NCI-H526 treated with DMSO at 0.1 percent for 48 hours (cell line): ENCODE data around the gene GTF2A1.
A peak's percentile ranks its signal among the peaks of the same experiment; 100 is the strongest.

ENCODE experiments used
- DNase-seq: peaks from one replicate; lab custom pipeline; 2025; lab: John Stamatoyannopoulos, UW

GTF2A1 gene

GRCh38 chr14:81177225-81177624 is 43.5 kb downstream of the GTF2A1 start:
- DNase-seq = peak; percentile 46

DNA sequence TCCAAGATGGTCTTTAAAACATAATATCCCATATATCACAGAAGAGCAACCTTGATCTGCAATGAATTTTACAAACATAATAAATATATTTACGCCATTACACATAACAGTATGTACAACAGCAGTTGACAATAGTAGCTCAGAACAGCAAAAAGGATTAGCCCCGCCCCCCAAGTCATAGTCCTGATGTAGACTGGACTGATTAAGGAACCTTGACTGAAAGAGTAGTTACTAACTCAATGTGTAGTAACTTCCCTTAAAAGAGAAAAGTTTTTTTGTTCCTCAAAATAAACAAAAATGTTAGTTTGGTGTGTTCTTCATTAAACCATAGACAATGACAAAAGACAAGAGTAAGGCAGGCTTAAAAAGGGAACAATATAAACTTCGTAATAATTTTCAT is 44.5 kb downstream of the GTF2A1 start:
- no peak for DNase-seq

- DNase-seq = no peak
These were observed 47.9 kb downstream of the GTF2A1 start for GRCh38 chr14:81172881-81173280.

- DNase-seq = no peak
These were observed 48.4 kb downstream of the GTF2A1 start for GRCh38 chr14:81172353-81172752.

DNA sequence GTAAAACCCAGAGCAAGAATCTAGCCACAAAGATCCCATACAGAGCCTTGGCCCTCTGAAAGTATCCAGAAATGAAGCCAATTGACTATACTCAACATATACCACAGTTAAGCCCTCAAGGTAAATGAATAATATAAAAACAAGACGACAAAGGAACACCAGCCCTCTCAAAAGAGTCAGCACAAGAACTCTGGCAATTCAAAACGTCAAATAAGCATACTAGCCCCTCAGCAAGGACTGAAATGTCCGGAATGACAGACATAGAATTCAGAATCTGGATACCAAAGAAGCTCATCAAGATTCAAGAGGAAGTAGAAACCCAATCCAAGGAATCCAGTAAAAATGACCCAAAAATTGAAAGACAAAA is 49.9 kb downstream of the GTF2A1 start:
- DNase-seq = no peak

DNA sequence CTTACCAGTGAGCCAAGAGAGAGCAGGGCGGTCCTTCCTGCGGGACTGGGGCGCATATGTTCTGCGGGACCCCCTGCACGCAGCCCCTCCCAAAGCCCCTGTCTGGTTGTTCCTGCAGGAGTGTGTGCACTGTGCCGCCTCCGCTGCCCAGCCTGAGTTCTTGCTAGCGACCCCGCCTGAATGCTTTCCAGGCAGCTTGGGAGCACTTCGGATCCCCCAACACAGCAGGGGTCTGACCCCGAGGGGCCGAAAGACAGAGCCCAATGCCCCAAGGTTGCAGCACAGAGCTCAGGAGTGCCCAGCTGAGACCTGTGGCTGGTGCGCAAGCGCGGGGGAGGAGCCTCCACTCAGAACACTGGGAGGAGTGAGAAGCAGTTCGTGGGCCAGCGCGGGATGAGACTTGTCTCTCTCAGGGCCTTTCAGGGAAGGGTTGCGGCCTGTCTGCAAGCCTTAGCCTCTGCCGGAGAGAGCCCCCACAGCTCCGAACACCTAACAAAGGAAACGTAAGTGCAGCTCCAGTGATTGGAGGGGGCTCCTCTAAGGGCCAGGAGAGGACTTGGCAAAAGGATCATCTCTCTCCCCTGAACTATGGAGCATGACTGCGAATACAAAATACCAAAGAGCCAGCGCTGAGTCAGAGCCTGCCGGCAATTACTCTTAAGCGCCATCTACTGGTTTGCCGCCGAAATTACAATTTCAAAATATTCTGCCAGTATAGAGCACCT is 50.5 kb downstream of the GTF2A1 start:
- peak; percentile 84 for DNase-seq

DNA sequence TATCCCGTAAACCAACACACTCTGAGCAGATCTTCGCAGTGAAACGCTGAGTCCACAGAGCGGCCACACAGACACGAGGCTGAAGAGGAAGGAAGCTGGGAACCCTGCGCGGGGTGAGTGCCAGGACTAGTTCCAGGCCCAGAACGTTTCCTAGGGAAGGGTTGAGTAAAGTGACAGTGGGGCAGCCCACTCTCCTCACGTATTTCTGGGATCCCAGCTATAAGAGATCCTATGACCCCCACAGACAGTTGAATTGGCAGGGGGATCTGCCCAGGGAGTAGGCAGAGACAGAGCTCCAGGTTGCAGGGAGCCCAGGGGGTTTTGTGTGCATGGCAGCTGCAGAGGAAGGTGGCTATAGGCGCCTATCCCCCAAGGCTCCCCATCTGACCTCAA is 51.1 kb downstream of the GTF2A1 start:
- DNase-seq = no peak

DNA sequence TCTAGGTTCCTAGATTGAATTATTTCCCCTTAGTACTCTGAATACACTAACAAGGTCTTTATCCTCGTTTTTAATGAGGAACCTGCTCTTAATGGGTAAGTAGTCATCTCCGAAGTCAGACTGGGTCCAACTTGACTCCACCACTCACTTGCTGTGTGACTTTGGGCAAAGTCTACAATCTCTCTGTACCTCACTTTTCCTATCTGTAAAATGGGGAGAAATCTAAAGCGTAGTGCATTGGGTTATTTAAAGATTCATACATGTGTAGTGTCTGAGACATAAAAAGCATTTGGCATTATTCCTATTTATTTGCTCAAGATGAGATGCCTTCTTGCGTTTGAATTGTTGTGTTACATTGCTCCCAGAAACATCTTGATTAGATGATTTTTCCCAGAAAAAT is 51.5 kb downstream of the GTF2A1 start:
- no peak for DNase-seq

DNA sequence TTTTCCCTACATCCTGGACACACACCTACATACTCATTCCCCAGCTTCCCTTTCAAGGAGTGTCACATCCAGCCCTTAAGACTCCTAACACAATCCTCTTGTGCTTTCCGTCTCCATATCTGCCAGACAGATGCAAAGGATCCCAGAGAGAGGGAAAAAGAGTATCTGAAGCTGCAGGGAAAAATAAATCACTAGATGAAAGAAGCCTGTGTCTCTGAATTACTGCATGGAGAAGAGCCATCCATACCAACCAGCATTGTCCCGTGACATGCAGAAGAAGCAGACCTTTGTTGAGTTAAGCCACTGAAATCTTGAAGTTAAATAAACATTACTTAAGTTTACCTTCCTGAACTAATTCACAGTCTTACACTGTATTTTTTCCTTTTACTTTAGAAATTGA is 54.6 kb downstream of the GTF2A1 start:
- no peak for DNase-seq

- DNase-seq = no peak
These were observed 55.6 kb downstream of the GTF2A1 start for GRCh38 chr14:81165188-81165587.

GRCh38 chr14:81164167-81164774 is 56.5 kb downstream of the GTF2A1 start:
- DNase-seq = peak; percentile 38

- DNase-seq = no peak
These were observed 57.8 kb downstream of the GTF2A1 start for GRCh38 chr14:81162941-81163340.

DNA sequence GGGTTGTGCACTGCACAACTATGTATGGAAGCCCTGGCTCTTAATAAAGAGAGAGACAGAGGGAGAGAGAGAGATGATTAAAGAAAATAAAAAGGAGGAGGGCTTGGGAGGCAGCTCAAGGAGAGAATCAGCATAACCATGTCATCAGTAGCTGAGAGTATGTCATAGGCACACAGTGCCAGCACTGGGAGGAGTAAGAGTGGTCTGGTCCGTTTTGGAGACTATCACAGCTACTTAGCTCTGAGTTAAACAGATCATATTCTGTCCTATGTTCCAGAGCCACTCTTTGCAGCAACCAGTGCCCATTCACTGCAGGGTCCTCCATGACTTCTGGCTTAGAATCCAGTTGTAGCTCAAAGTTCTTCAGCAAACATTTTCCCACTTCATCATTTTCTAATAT is 59.0 kb downstream of the GTF2A1 start:
- DNase-seq = no peak

GRCh38 chr14:81161088-81161487 is 59.7 kb downstream of the GTF2A1 start:
- no peak for DNase-seq

DNA sequence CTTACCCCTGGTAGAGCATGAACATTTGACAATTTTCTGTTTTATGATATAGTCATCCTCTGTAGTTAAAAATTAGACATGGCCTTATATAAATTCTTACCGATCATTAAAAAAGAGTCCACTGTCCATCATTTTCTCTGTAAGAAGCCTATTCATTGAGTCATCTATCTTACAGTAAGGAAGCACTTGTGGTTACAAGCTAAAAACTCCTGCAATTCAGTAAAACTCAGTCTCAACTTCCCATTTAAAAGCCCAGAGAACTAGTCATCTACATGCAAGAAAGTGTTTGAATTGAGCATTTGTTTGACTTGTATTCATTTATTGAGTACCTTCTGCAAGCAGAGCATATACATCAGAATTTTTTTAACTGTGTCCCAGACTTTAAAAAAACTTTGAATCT is 63.3 kb downstream of the GTF2A1 start:
- DNase-seq = no peak

DNA sequence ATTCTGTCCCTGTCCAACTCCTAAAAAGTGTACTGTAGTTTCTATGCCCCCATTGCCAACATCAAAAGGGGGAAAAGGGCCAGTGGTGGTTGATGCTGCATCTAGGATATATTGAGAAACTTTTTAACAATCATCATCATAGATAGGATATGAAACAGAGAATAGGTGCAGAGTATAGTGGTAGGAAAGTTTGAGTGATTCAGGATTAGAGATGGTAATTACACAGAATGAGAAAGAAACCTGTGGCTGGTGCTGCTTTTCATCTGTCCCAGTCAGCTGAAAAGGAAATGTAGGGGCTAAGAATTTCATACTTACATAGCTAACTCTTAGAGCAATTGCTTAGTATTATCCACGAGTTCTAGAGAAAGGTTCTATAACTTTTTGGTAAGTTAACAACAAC is 67.6 kb downstream of the GTF2A1 start:
- DNase-seq = no peak

DNA sequence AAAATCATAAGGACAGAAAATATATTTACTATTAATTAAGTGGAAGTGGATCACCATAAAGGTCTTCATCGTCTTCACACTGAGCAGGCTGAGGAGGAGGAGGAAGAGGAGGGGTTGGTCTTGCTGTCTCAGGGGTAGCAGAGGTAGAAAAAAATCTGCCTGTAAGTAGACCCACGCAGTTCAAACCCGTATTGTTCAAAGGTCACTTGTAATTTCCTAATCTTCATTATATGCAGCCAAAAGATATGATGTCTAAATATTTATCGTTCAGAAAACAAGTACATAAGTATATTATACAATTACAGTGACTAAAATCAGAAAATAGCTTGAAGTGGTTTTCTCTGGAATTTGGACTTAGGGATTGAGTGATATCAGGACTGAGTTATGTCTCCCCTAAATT is 72.1 kb downstream of the GTF2A1 start:
- DNase-seq = no peak

- DNase-seq = no peak
These were observed 73.4 kb downstream of the GTF2A1 start for GRCh38 chr14:81147140-81147897.

GRCh38 chr14:81144824-81145603 is 75.7 kb downstream of the GTF2A1 start:
- no peak for DNase-seq

GRCh38 chr14:81143793-81144192 is 77.0 kb downstream of the GTF2A1 start:
- DNase-seq = no peak

DNA sequence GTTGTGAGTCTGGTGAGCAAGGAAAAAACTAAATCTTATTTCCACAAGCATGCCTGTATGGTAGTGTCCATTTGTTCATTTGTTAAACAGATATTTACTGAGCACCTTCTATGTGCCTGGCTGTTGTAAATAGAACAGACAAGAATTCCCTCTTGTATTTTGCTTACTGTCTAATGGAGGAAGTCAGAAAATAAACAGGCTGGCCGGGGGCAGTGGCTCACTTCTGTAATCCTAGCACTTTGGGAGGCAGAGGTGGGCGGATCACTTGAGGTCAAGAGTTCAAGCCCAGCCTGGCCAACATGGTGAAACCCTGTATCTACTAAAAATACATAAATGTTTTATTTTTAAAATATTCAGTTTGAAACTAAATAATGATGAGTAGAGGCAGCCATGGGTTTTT is 79.3 kb downstream of the GTF2A1 start:
- no peak for DNase-seq

DNA sequence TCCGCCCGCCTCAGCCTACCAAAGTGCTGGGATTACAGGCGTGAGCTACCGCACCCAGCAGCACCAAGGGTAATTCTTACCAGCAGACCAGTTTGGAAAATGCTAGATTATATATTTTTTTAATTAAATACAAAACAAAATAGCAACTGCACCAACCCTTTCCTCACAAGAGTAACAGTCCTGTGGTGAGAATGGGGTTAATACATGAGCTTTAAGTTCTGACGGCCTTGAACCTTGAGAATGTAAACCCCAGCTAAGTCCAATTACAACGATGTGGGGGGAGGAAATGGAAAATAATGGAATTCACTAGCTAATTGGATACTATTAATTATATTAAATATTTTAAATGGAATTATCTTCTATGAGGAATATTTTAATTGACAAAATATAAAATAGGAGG is 82.3 kb downstream of the GTF2A1 start:
- DNase-seq = no peak

DNA sequence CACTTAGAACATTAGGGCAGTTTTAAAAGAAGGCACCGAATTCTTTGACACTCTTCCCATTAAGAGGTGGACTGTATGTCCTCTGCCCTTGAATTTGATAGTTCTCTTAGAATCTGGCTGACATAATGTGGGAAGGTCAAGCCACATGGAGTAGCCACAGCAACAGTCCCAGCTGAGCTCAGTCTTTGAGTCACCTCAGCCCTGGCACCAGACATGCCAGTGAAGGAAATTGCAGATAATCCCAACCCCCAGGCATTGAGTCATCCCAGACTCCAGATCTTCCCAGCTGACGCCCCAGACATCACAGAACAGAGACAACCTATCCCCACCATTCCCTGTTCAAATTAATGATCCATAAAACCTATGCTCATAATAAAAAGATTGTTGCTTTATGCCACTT is 83.4 kb downstream of the GTF2A1 start:
- DNase-seq = no peak
